ENCODE results near the gene PLEKHS1. TPM values are rescaled to one million over a fixed set of nuclear protein-coding genes. Genes with fewer than 3 reads are reported as not detected.

PLEKHS1 gene
- total RNA-seq, 1 experiment from 2014 or later: not detected

DNA sequence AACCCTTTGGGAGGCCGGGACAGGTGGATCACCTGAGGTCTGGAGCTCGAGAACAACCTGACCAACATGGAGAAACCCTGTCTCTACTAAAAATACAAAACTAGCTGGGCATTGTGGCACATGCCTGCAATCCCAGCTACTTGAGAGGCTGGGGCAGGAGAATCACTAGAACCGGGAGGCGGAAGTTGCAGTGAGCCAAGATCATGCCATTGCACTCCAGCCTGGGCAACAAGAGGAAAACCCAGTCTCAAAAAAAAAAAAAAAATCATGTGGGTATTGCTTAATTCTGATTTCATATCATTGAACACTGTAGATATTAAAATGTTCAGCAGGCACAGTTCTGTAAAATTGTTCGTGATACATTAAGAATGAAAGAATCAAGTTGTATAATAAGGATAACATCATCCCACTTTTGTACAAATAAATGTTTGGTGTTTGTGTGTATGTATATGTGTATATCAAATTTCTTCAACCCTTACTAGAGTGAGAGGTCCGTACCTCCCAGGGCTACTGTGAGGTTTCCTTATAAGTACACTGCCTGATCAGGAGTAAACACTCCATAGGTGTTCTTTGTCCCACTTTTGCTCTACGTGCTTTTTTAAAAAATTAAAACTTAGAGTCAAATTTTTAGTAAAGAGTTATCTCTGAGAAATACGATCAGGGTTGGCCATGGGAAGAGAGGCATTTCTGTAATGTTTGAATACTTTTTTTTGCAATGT is 31.7 kb downstream of the PLEKHS1 start:
- TF ChIP-seq, protein P1, sequence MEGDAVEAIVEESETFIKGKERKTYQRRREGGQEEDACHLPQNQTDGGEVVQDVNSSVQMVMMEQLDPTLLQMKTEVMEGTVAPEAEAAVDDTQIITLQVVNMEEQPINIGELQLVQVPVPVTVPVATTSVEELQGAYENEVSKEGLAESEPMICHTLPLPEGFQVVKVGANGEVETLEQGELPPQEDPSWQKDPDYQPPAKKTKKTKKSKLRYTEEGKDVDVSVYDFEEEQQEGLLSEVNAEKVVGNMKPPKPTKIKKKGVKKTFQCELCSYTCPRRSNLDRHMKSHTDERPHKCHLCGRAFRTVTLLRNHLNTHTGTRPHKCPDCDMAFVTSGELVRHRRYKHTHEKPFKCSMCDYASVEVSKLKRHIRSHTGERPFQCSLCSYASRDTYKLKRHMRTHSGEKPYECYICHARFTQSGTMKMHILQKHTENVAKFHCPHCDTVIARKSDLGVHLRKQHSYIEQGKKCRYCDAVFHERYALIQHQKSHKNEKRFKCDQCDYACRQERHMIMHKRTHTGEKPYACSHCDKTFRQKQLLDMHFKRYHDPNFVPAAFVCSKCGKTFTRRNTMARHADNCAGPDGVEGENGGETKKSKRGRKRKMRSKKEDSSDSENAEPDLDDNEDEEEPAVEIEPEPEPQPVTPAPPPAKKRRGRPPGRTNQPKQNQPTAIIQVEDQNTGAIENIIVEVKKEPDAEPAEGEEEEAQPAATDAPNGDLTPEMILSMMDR (IDR thresholded peaks at IDR 0.05 in 2 of 3, conservative IDR thresholded peaks at IDR 0.05 in 1 of 3; ENCODE audit: borderline replicate concordance in 1 of 3, insufficient read depth in 1 of 3, low read depth in 2 of 3, low read length in 2 of 3): no peak
- TF ChIP-seq, protein P2, sequence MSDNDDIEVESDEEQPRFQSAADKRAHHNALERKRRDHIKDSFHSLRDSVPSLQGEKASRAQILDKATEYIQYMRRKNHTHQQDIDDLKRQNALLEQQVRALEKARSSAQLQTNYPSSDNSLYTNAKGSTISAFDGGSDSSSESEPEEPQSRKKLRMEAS (IDR thresholded peaks at IDR 0.05): no peak
- TF ChIP-seq CEBPB (IDR thresholded peaks at IDR 0.05; ENCODE audit: low read depth) (no peak), RAD21 (IDR thresholded peaks at IDR 0.05; ENCODE audit: low read depth) (no peak), JUND (IDR thresholded peaks at IDR 0.05) (no peak), POLR2A (IDR thresholded peaks at IDR 0.05; ENCODE audit: borderline replicate concordance, extremely low read depth, insufficient read depth, insufficient read length) (no peak), TCF7L2 (IDR thresholded peaks at IDR 0.05; ENCODE audit: borderline replicate concordance, extremely low read depth, insufficient read depth, insufficient read length) (no peak)
- Histone ChIP-seq H2AFZ (ENCODE audit: low read depth, low read length, poor library complexity, severe bottlenecking) (no peak overlapping the region), H3K36me3 (ENCODE audit: control insufficient read depth in 1 of 2, insufficient read depth in 2 of 2, low read length in 2 of 2) (no peaks in the 10 kb centered on the region), H3K27me3 (ENCODE audit: insufficient read depth, low read length) (peaks cover 13% of the 10 kb centered on the region; the same call in 1 of the 2 replicates), H3K9me3 (ENCODE audit: control insufficient read depth in 1 of 2, insufficient read depth in 1 of 2, low read depth in 1 of 2, low read length in 2 of 2) (no peaks in the 10 kb centered on the region), H3K9ac (ENCODE audit: low read length) (no peak overlapping the region), H3K9me2 (ENCODE audit: insufficient read depth) (no peaks in the 10 kb centered on the region), H3K4me3 (replicated peaks in 1 of 2; ENCODE audit: low read depth in 1 of 2, low read length in 2 of 2) (no peak overlapping the region), H3K79me2 (ENCODE audit: insufficient read depth, low read length) (no peaks in the 10 kb centered on the region), H3K4me2 (ENCODE audit: low read length) (no peak overlapping the region), H3K27ac (ENCODE audit: low read depth, low read length) (no peak overlapping the region), H3K4me1 (ENCODE audit: control insufficient read depth in 1 of 2, insufficient read depth in 2 of 2, low read length in 2 of 2) (peaks cover 0 to under 1% of the 10 kb centered on the region in 2 experiments; a peak in 1 of 4 replicates), H4K20me1 (ENCODE audit: insufficient read depth) (no peaks in the 10 kb centered on the region)
- ChIA-PET CTCF (no interaction called here), POLR2A (no interaction called here), RAD21 (ENCODE audit: low non-redundant PET in 1 of 2, low total read pairs in 2 of 2, uncharacterized antibody in 2 of 2, unreplicated experiment in 2 of 2) (no interaction called here)
- DNase-seq (ENCODE audit: low read depth, low spot score): no peak
- ATAC-seq: no peak
- no TSS peak for BruUV-seq (replicated peaks)
- intact Hi-C loops (cut with micrococcal nuclease): no loop called here

Measured in HCT116 (cell line).